MM.1S (cell line): ENCODE results near the gene PRKAG2.

ENCODE experiments used
- CTCF ChIP-seq: fragments of 300-600 bp; sonication (generic); IDR thresholded peaks from 2 replicates; pipeline ENCODE4 v1.5.1; 2016; ENCODE audit warnings: antibody characterized with exemption, low read length, mixed read lengths
- EZH2 ChIP-seq: fragments of 300-600 bp; sonication (generic); optimal IDR thresholded peaks from 2 replicates; pipeline ENCODE3; 2017; ENCODE audit warnings: low read depth, mild to moderate bottlenecking, antibody characterized with exemption, low read length, mixed read lengths
- EZH2phosphoT487 ChIP-seq: fragments of 300-600 bp; sonication (generic); IDR thresholded peaks from 2 replicates; pipeline ENCODE4 v1.6.1; 2018; ENCODE audit warnings: antibody characterized with exemption, low read length

GRCh38 chr7:151666886-151667285 is 210.0 kb downstream of the PRKAG2 start:
- TF ChIP-seq CTCF (no peak), EZH2 (no peak), EZH2phosphoT487 (no peak)
